ENCODE measurements around the gene MPST. TPM values are rescaled to one million over a fixed set of nuclear protein-coding genes. Genes with fewer than 3 reads are reported as not detected.

Gene MPST
- total and polyA plus RNA-seq, 9 donors, result 44.4 to 64.0 (median 52.4) TPM

Other genes with a start within 250 kb of the MPST start
- 23.3 TPM for gene IFT27, start 243.6 kb upstream of the MPST start, total RNA-seq
- 10 to 100 TPM; 19.2 to 26.7 (median 24.2) TPM for gene IFT27, start 243.6 kb upstream of the MPST start, polyA plus RNA-seq (ENCODE audit: insufficient read depth in 1 of 8, insufficient read length in 8 of 8, low replicate concordance in 1 of 8)
- 8.1 TPM for gene PVALB, start 202.7 kb upstream of the MPST start, total RNA-seq
- gene PVALB, start 202.7 kb upstream of the MPST start, polyA plus RNA-seq (ENCODE audit: insufficient read depth in 1 of 8, insufficient read length in 8 of 8, low replicate concordance in 1 of 8), result 10 to 100 TPM in 6 of 8 donors, 1 to 10 TPM in 2; 2.9 to 22.2 (median 12.5) TPM
- 5.9 TPM for gene NCF4, start 158.7 kb upstream of the MPST start, total RNA-seq
- gene NCF4, start 158.7 kb upstream of the MPST start, polyA plus RNA-seq (ENCODE audit: insufficient read depth in 1 of 8, insufficient read length in 8 of 8, low replicate concordance in 1 of 8), result 1 to 10 TPM; 3.7 to 6.2 (median 4.6) TPM
- gene CSF2RB, start 106.1 kb upstream of the MPST start, total RNA-seq, result 1.8 TPM
- 1 to 10 TPM; 1.3 to 3.2 (median 2.1) TPM for gene CSF2RB, start 106.1 kb upstream of the MPST start, polyA plus RNA-seq (ENCODE audit: insufficient read depth in 1 of 8, insufficient read length in 8 of 8, low replicate concordance in 1 of 8)
- gene TST, start 295 bp upstream of the MPST start, total RNA-seq, result 22.3 TPM
- 10 to 100 TPM; 16.2 to 21.8 (median 17.2) TPM for gene TST, start 295 bp upstream of the MPST start, polyA plus RNA-seq (ENCODE audit: insufficient read depth in 1 of 8, insufficient read length in 8 of 8, low replicate concordance in 1 of 8)
- gene KCTD17, start 32.0 kb downstream of the MPST start, total RNA-seq, result 10.6 TPM
- 10 to 100 TPM; 15.6 to 22.1 (median 19.5) TPM for gene KCTD17, start 32.0 kb downstream of the MPST start, polyA plus RNA-seq (ENCODE audit: insufficient read depth in 1 of 8, insufficient read length in 8 of 8, low replicate concordance in 1 of 8)
- not detected for gene TMPRSS6, start 90.0 kb downstream of the MPST start, total RNA-seq
- gene TMPRSS6, start 90.0 kb downstream of the MPST start, polyA plus RNA-seq (ENCODE audit: insufficient read depth in 1 of 8, insufficient read length in 8 of 8, low replicate concordance in 1 of 8), result under 1 TPM; 0.04 to 0.18 (median 0.11) TPM
- 0.27 TPM for gene IL2RB, start 130.2 kb downstream of the MPST start, total RNA-seq
- 1 to 10 TPM in 5 of 8 donors, under 1 TPM in 3; 0.68 to 1.7 (median 1.3) TPM for gene IL2RB, start 130.2 kb downstream of the MPST start, polyA plus RNA-seq (ENCODE audit: insufficient read depth in 1 of 8, insufficient read length in 8 of 8, low replicate concordance in 1 of 8)
- gene C1QTNF6, start 168.5 kb downstream of the MPST start, total RNA-seq, result 10.3 TPM
- gene C1QTNF6, start 168.5 kb downstream of the MPST start, polyA plus RNA-seq (ENCODE audit: insufficient read depth in 1 of 8, insufficient read length in 8 of 8, low replicate concordance in 1 of 8), result 10 to 100 TPM; 13.7 to 28.9 (median 18.6) TPM
- not detected for gene SSTR3, start 192.7 kb downstream of the MPST start, total RNA-seq
- gene SSTR3, start 192.7 kb downstream of the MPST start, polyA plus RNA-seq (ENCODE audit: insufficient read depth in 1 of 8, insufficient read length in 8 of 8, low replicate concordance in 1 of 8), result under 1 TPM in 1 of 8 donors, not detected in 7; 0.04 TPM
- 2.4 TPM for gene RAC2, start 224.5 kb downstream of the MPST start, total RNA-seq
- gene RAC2, start 224.5 kb downstream of the MPST start, polyA plus RNA-seq (ENCODE audit: insufficient read depth in 1 of 8, insufficient read length in 8 of 8, low replicate concordance in 1 of 8), result 10 to 100 TPM in 1 of 8 donors, 1 to 10 TPM in 7; 6.0 to 11.2 (median 7.1) TPM

Measured in muscle of leg (tissue), 9 donors.